Mammary epithelial cell (primary cell): ENCODE measurements around the gene DYDC1.

Experiments
- CTCF ChIP-seq, 2 donors: IDR thresholded peaks in 1 of 2; conservative IDR thresholded peaks in 1 of 2; 2 replicates each; pipeline ENCODE4 v1.5.1; 2011 to 2012; ENCODE audit warnings: inconsistent platforms in 2 of 2, low read length in 2 of 2, mild to moderate bottlenecking in 2 of 2, control low read depth in 1 of 2, low read depth in 1 of 2; ENCODE audit not compliant: insufficient read depth in 1 of 2; ENCODE audit errors: extremely low read depth in 1 of 2
- EZH2 ChIP-seq: IDR thresholded peaks from 2 replicates; pipeline ENCODE4 v1.6.1; 2012; ENCODE audit warnings: low read length, inconsistent platforms, borderline replicate concordance

- no peak for TF ChIP-seq CTCF (conservative IDR thresholded peaks at IDR 0.05 in 1 of 2, IDR thresholded peaks at IDR 0.05 in 1 of 2; ENCODE audit: extremely low read depth in 1 of 2, insufficient read depth in 1 of 2, low read depth in 1 of 2, low read length in 2 of 2)
- TF ChIP-seq EZH2, result no peak
Measured at GRCh38 chr10:80344276-80344675, 12.3 kb downstream of the DYDC1 start.
